RWPE2 (cell line): Measurements from ENCODE around the gene NHS.

Experiments
- ATAC-seq: fragments of 200-7000 bp; cut with Tn5 transposase; 3 replicates; pipeline ENCODE4 v1.9.1; 2021; ENCODE audit warnings: low read depth
- DNase-seq: peaks from one replicate; pipeline ENCODE4 v3.0.0-alpha.2; 2020; ENCODE audit warnings: low spot score
- H3K27ac ChIP-seq: fragments of 450-650 bp; 2 replicates; pipeline ENCODE4 v1.5.1; 2017; ENCODE audit warnings: mild to moderate bottlenecking; ENCODE audit not compliant: poor library complexity, severe bottlenecking
- H3K27me3 ChIP-seq: fragments of 250-450 bp; sonication (Bioruptor Pico); 2 replicates; pipeline ENCODE4 v1.5.1; 2021; ENCODE audit warnings: mild to moderate bottlenecking, moderate library complexity; ENCODE audit not compliant: insufficient read depth, poor library complexity, severe bottlenecking
- H3K36me3 ChIP-seq: fragments of 250-450 bp; sonication (Bioruptor Pico); 2 replicates; pipeline ENCODE4 v1.5.1; 2020; ENCODE audit warnings: low read depth, mild to moderate bottlenecking, moderate library complexity
- H3K4me1 ChIP-seq: fragments of 250-450 bp; sonication (Bioruptor Pico); 2 replicates; pipeline ENCODE4 v1.5.1; 2021; ENCODE audit warnings: mild to moderate bottlenecking, moderate library complexity; ENCODE audit not compliant: insufficient read depth, poor library complexity, severe bottlenecking
- H3K4me3 ChIP-seq: fragments of 250-450 bp; sonication (Bioruptor Pico); 2 replicates; pipeline ENCODE4 v1.5.1; 2021; ENCODE audit warnings: mild to moderate bottlenecking, moderate library complexity; ENCODE audit not compliant: severe bottlenecking
- H3K9me3 ChIP-seq: fragments of 250-450 bp; sonication (Bioruptor Pico); 2 replicates; pipeline ENCODE4 v1.5.1; 2021; ENCODE audit warnings: mild to moderate bottlenecking, moderate library complexity; ENCODE audit not compliant: severe bottlenecking
- CTCF ChIP-seq: fragments of 450-650 bp; IDR thresholded peaks from one replicate; pipeline ENCODE4 v1.5.1; 2017; ENCODE audit warnings: mild to moderate bottlenecking, moderate library complexity; ENCODE audit not compliant: poor library complexity, severe bottlenecking

The NHS gene

GRCh38 chrX:17397074-17397473, 22.1 kb downstream of the NHS start:
- peak overlapping the region; percentile 41 for H3K27ac ChIP-seq
- peak; percentile 35; the same call in 1 of the 3 replicates for ATAC-seq
- H3K27me3 ChIP-seq = no peaks in the 10 kb centered on the region
- no peaks in the 10 kb centered on the region for H3K36me3 ChIP-seq
- peaks cover 16% of the 10 kb centered on the region for H3K4me1 ChIP-seq
- H3K4me3 ChIP-seq = no peak overlapping the region
- no peaks in the 10 kb centered on the region for H3K9me3 ChIP-seq
- DNase-seq = no peak
- TF ChIP-seq CTCF = no peak

GRCh38 chrX:17403189-17403691, 28.2 kb downstream of the NHS start:
- no peaks in the 10 kb centered on the region for H3K27me3 ChIP-seq

GRCh38 chrX:17403972-17404371, 29.0 kb downstream of the NHS start:
- no peaks in the 10 kb centered on the region for H3K36me3 ChIP-seq
- H3K9me3 ChIP-seq = no peaks in the 10 kb centered on the region
- no peaks in the 10 kb centered on the region for H3K27me3 ChIP-seq
- peak overlapping the region; percentile 87 for H3K27ac ChIP-seq
- H3K4me1 ChIP-seq = peaks cover 19% of the 10 kb centered on the region
- ATAC-seq (no peak), DNase-seq (no peak)
- no peak overlapping the region for H3K4me3 ChIP-seq
- TF ChIP-seq CTCF = no peak

More at GRCh38 chrX:17403189-17403691, 28.2 kb downstream of the NHS start:
- no peak for ATAC-seq
- Histone ChIP-seq H3K9me3 (no peaks in the 10 kb centered on the region), H3K36me3 (no peaks in the 10 kb centered on the region), H3K4me1 (peaks cover 19% of the 10 kb centered on the region), H3K27ac (peak overlapping the region; percentile 87), H3K4me3 (no peak overlapping the region)
- TF ChIP-seq CTCF = no peak
- no peak for DNase-seq

GRCh38 chrX:17405225-17405969, 30.4 kb downstream of the NHS start:
- H3K4me1 ChIP-seq = peaks cover 19% of the 10 kb centered on the region
- no peak overlapping the region for H3K4me3 ChIP-seq
- no peak for TF ChIP-seq CTCF
- ATAC-seq (peak; percentile 95), DNase-seq (peak; percentile 71)
- no peaks in the 10 kb centered on the region for H3K27me3 ChIP-seq
- H3K27ac ChIP-seq = peak overlapping the region; percentile 87
- H3K36me3 ChIP-seq = no peaks in the 10 kb centered on the region
- H3K9me3 ChIP-seq = no peaks in the 10 kb centered on the region
